ENCODE data around the gene SPAG5.

- no peak for TF ChIP-seq TAF1 (IDR thresholded peaks at IDR 0.05; ENCODE audit: low read depth)
- TF ChIP-seq CTCF (IDR thresholded peaks at IDR 0.05; ENCODE audit: poor library complexity, severe bottlenecking): no peak
- no peak for TF ChIP-seq EP300 (conservative IDR thresholded peaks at IDR 0.05; ENCODE audit: poor library complexity, severe bottlenecking)
Observed at GRCh38 chr17:28584434-28584833, 14.4 kb downstream of the SPAG5 start.
